H9 (cell line): Measurements from ENCODE around the gene CACNA1A. TPM values are rescaled to one million over a fixed set of nuclear protein-coding genes. Genes with fewer than 3 reads are reported as not detected.

Experiments used
- DNase-seq: peaks from one replicate; pipeline ENCODE4 v3.0.0-alpha.2; 2017
- H2AFZ ChIP-seq: one replicate; pipeline ENCODE4 v1.6.1; 2013; ENCODE audit warnings: mild to moderate bottlenecking, low read length, control low read depth, moderate library complexity
- H2AK5ac ChIP-seq: 2 replicates; pipeline ENCODE4 v1.6.1; 2013; ENCODE audit warnings: low read length, control low read depth, mixed read lengths; ENCODE audit not compliant: insufficient read length
- H2BK120ac ChIP-seq: one replicate; pipeline ENCODE4 v1.6.1; 2013; ENCODE audit warnings: low read depth, mild to moderate bottlenecking, low read length, control low read depth, inconsistent platforms; ENCODE audit not compliant: poor library complexity, severe bottlenecking
- H2BK12ac ChIP-seq: 2 replicates; pipeline ENCODE4 v1.6.1; 2013; ENCODE audit warnings: low read length, control low read depth, mixed read lengths, low read depth; ENCODE audit not compliant: insufficient read length
- H2BK15ac ChIP-seq: 2 replicates; pipeline ENCODE4 v1.6.1; 2013; ENCODE audit warnings: low read depth, low read length, control low read depth
- H2BK20ac ChIP-seq: one replicate; pipeline ENCODE4 v1.6.1; 2013; ENCODE audit warnings: low read depth, mild to moderate bottlenecking, low read length, control low read depth, inconsistent platforms; ENCODE audit not compliant: poor library complexity, severe bottlenecking
- H2BK5ac ChIP-seq: 2 replicates; pipeline ENCODE4 v1.6.1; 2013; ENCODE audit warnings: low read length, control low read depth, mixed read lengths; ENCODE audit not compliant: insufficient read length
- H3K14ac ChIP-seq: 2 replicates; pipeline ENCODE4 v1.6.1; 2013; ENCODE audit warnings: low read length, control low read depth; ENCODE audit not compliant: insufficient read depth
- H3K18ac ChIP-seq: 2 replicates; pipeline ENCODE4 v1.6.1; 2013; ENCODE audit warnings: low read depth, mild to moderate bottlenecking, mixed read lengths, low read length, control low read depth; ENCODE audit not compliant: insufficient read length
- H3K23ac ChIP-seq: 2 replicates; pipeline ENCODE4 v1.6.1; 2013; ENCODE audit warnings: low read length, control low read depth, mixed read lengths, low read depth; ENCODE audit not compliant: insufficient read length
- H3K23me2 ChIP-seq: 2 replicates; pipeline ENCODE4 v1.6.1; 2013; ENCODE audit warnings: low read depth, mild to moderate bottlenecking, mixed read lengths, low read length, control low read depth; ENCODE audit not compliant: insufficient read length, poor library complexity, severe bottlenecking
- H3K27ac ChIP-seq: 2 replicates; pipeline ENCODE4 v1.5.1; 2013; ENCODE audit warnings: low read length, control low read depth, mixed read lengths, low read depth; ENCODE audit not compliant: insufficient read length
- H3K27me3 ChIP-seq: 2 replicates; pipeline ENCODE4 v1.6.1; 2013; ENCODE audit warnings: low read length, control low read depth, inconsistent platforms; ENCODE audit not compliant: insufficient read depth
- H3K4ac ChIP-seq: 2 replicates; pipeline ENCODE4 v1.6.1; 2013; ENCODE audit warnings: low read depth, mild to moderate bottlenecking, control low read depth, inconsistent platforms, low read length, moderate library complexity
- H3K4me1 ChIP-seq: 2 replicates; pipeline ENCODE4 v1.6.1; 2013; ENCODE audit warnings: low read length, control low read depth, inconsistent platforms; ENCODE audit not compliant: insufficient read depth
- H3K4me2 ChIP-seq: 2 replicates; pipeline ENCODE4 v1.6.1; 2013; ENCODE audit warnings: low read length, control low read depth, mixed read lengths; ENCODE audit not compliant: insufficient read length, insufficient read depth
- H3K56ac ChIP-seq: 2 replicates; pipeline ENCODE4 v1.6.1; 2013; ENCODE audit warnings: low read depth, mild to moderate bottlenecking, mixed read lengths, low read length, control low read depth; ENCODE audit not compliant: insufficient read length
- H3K79me1 ChIP-seq: 2 replicates; pipeline ENCODE4 v1.6.1; 2013; ENCODE audit warnings: low read depth, mild to moderate bottlenecking, moderate library complexity, low read length, control low read depth, inconsistent platforms; ENCODE audit not compliant: insufficient read depth, poor library complexity, severe bottlenecking
- H3K79me2 ChIP-seq: 2 replicates; pipeline ENCODE4 v1.6.1; 2013; ENCODE audit warnings: low read length, control low read depth, inconsistent platforms; ENCODE audit not compliant: insufficient read depth
- H3K9ac ChIP-seq: 2 replicates; pipeline ENCODE4 v1.6.1; 2013; ENCODE audit warnings: low read length, control low read depth, mixed read lengths; ENCODE audit not compliant: insufficient read length; ENCODE audit errors: extremely low read depth
- H3K9me3 ChIP-seq: one replicate; pipeline ENCODE4 v1.6.1; 2013; ENCODE audit warnings: low read depth, low read length, inconsistent platforms; ENCODE audit not compliant: control insufficient read depth
- H3T11ph ChIP-seq: one replicate; pipeline ENCODE4 v1.6.1; 2013; ENCODE audit warnings: mild to moderate bottlenecking, low read length, control low read depth, inconsistent platforms
- H4K20me1 ChIP-seq: one replicate; pipeline ENCODE4 v1.6.1; 2013; ENCODE audit not compliant: control insufficient read depth, insufficient read length, insufficient read depth
- H4K5ac ChIP-seq: 2 replicates; pipeline ENCODE4 v1.6.1; 2013; ENCODE audit warnings: low read depth, mild to moderate bottlenecking, mixed read lengths, low read length, control low read depth; ENCODE audit not compliant: insufficient read length
- H4K8ac ChIP-seq: replicated peaks from 2 replicates; pipeline ENCODE4 v1.6.1; 2013; ENCODE audit warnings: low read length, control low read depth, mixed read lengths, low read depth; ENCODE audit not compliant: insufficient read length
- H4K91ac ChIP-seq: 2 replicates; pipeline ENCODE4 v1.6.1; 2013; ENCODE audit warnings: low read depth, mild to moderate bottlenecking, moderate library complexity, mixed read lengths, low read length, control low read depth; ENCODE audit not compliant: insufficient read length
- H3K27ac Mint-ChIP-seq, 3 experiments: 2 replicates in 2 of 3; 3 replicates in 1 of 3; pipeline ENCODE4 v1.8.0; 2020 to 2021; ENCODE audit warnings: mixed read lengths in 3 of 3, mild to moderate bottlenecking in 1 of 3, moderate library complexity in 1 of 3
- H3K27me3 Mint-ChIP-seq: 2 replicates; pipeline ENCODE4 v1.8.0; 2021; ENCODE audit warnings: low read depth, mild to moderate bottlenecking, moderate library complexity, mixed read lengths
- H3K36me3 Mint-ChIP-seq, 3 experiments: 2 replicates in 2 of 3; 3 replicates in 1 of 3; pipeline ENCODE4 v1.8.0; 2020 to 2021; ENCODE audit warnings: low read depth in 3 of 3, mixed read lengths in 3 of 3; ENCODE audit not compliant: insufficient read depth in 1 of 3
- H3K4me1 Mint-ChIP-seq, 2 experiments: 2 replicates each; pipeline ENCODE4 v1.8.0; 2020; ENCODE audit warnings: mixed read lengths in 2 of 2
- H3K4me3 Mint-ChIP-seq, 2 experiments: 2 replicates in 1 of 2; 3 replicates in 1 of 2; pipeline ENCODE4 v1.8.0; 2020 to 2021; ENCODE audit warnings: mild to moderate bottlenecking in 2 of 2, mixed read lengths in 2 of 2, moderate library complexity in 1 of 2
- H3K9me3 Mint-ChIP-seq, 2 experiments: 2 replicates in 1 of 2; 3 replicates in 1 of 2; pipeline ENCODE4 v1.8.0; 2020; ENCODE audit warnings: mild to moderate bottlenecking in 2 of 2, mixed read lengths in 2 of 2, moderate library complexity in 1 of 2
- CTCF ChIP-seq: fragments of 200-600 bp; sonication (generic); conservative IDR thresholded peaks from 3 replicates; pipeline ENCODE4 v1.8.0; 2021; ENCODE audit warnings: antibody characterized with exemption, mild to moderate bottlenecking
- WGBS: extraction: QIAGEN DNeasy Blood & Tissue Kit; methylation state at CpG from one replicate; pipeline ENCODE4 v1.1.7; 2013; ENCODE audit warnings: missing lambda C conversion rate, low lambda C conversion rate, mixed read lengths; ENCODE audit not compliant: insufficient read length; ENCODE audit errors: extremely low coverage; 5-methylcytosine and 5-hydroxymethylcytosine counted together
- total RNA-seq: library from RNA; stranded (reverse); gene quantifications from 2 replicates; pipeline ENCODE4 v1.2.1, GENCODE V29; 2021

The CACNA1A gene
- total RNA-seq, 1 experiment from 2014 or later, result 8.0 TPM

- H3K18ac ChIP-seq, result no peak overlapping the region
- no peaks in the 10 kb centered on the region for H4K20me1 ChIP-seq
- no peak overlapping the region for H3K23ac ChIP-seq
- H3K23me2 ChIP-seq, result no peaks in the 10 kb centered on the region
- no peak overlapping the region for H4K5ac ChIP-seq
- no peak overlapping the region for H2BK5ac ChIP-seq
- no peak overlapping the region for H2BK12ac ChIP-seq
- H3K9me3 ChIP-seq, result no peaks in the 10 kb centered on the region
- H2BK20ac ChIP-seq, result no peak overlapping the region
- H3K4ac ChIP-seq, result no peak overlapping the region
- peaks cover 0 to 8% (median 0%) of the 10 kb centered on the region in 3 experiments; a peak in 3 of 7 replicates for H3K36me3 Mint-ChIP-seq
- no peaks in the 10 kb centered on the region for H3K79me1 ChIP-seq
- H3K27ac Mint-ChIP-seq, result no peak overlapping the region
- H3K14ac ChIP-seq, result no peak overlapping the region
- no peak overlapping the region for H3T11ph ChIP-seq
- H3K4me2 ChIP-seq, result no peak overlapping the region
- H2AFZ ChIP-seq, result no peak overlapping the region
- WGBS, result no CpG with 5 or more reads among the region's 5 CpGs
- H3K27me3 ChIP-seq, result no peaks in the 10 kb centered on the region
- no peak overlapping the region for H3K56ac ChIP-seq
- H2AK5ac ChIP-seq, result no peak overlapping the region
- no peaks in the 10 kb centered on the region; a peak in 1 of 5 replicates for H3K9me3 Mint-ChIP-seq
- no peak overlapping the region for H2BK15ac ChIP-seq
- no peaks in the 10 kb centered on the region; a peak in 1 of 4 replicates for H3K4me1 Mint-ChIP-seq
- DNase-seq, result no peak
- no peak overlapping the region for H2BK120ac ChIP-seq
- no peak overlapping the region for H4K8ac ChIP-seq
- no peaks in the 10 kb centered on the region for H3K79me2 ChIP-seq
- no peaks in the 10 kb centered on the region for H3K27me3 Mint-ChIP-seq
- H4K91ac ChIP-seq, result no peak overlapping the region
- H3K4me1 ChIP-seq, result no peaks in the 10 kb centered on the region
- no peak for TF ChIP-seq CTCF
- H3K4me3 Mint-ChIP-seq, result no peak overlapping the region
- no peak overlapping the region for H3K9ac ChIP-seq
- H3K27ac ChIP-seq, result no peak overlapping the region
Measured at GRCh38 chr19:13294812-13295567, 211.3 kb downstream of the CACNA1A start.
